NCI-H1092 treated with DMSO at 0.1 percent for 48 hours (cell line): ENCODE results near the gene PPP2R5C.

ENCODE experiments used
- DNase-seq: peaks from one replicate; lab custom pipeline; 2025; lab: John Stamatoyannopoulos, UW

Gene PPP2R5C

DNA sequence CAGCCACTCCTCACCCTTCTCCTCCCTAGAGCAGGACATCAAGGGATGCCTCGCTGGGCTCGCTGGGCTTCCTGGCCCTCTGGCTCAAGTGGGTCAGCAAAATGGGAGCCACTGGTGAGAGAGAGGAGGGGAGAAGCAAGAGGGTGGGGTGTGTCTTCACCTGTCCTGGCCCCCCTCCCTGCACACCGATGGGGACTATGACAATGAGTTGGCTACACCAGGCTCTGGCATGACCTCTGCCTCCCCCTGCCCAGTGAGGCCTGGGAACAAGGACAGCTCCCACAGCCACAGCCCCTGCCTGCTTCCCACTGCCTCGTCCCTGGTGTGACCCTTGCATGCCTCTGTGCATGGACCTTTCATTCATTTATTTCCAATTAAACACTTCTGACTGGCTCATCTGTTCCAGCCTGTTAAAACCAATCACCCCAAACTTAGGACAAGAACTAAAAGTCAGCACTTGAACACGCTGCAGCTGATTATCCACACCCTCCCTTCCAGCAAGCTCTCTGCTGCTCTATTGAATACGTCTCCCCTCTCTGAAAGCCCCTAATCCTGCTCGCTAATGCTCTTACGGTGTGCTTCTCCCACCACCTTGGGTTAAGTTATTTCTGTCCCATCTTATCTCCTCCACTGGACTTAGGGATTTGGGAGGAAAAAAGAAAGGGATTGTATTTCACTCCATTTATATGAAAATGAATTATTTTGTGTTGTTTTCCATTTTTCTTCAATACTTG, 5.8 kb upstream of the PPP2R5C start:
- no peak for DNase-seq

DNA sequence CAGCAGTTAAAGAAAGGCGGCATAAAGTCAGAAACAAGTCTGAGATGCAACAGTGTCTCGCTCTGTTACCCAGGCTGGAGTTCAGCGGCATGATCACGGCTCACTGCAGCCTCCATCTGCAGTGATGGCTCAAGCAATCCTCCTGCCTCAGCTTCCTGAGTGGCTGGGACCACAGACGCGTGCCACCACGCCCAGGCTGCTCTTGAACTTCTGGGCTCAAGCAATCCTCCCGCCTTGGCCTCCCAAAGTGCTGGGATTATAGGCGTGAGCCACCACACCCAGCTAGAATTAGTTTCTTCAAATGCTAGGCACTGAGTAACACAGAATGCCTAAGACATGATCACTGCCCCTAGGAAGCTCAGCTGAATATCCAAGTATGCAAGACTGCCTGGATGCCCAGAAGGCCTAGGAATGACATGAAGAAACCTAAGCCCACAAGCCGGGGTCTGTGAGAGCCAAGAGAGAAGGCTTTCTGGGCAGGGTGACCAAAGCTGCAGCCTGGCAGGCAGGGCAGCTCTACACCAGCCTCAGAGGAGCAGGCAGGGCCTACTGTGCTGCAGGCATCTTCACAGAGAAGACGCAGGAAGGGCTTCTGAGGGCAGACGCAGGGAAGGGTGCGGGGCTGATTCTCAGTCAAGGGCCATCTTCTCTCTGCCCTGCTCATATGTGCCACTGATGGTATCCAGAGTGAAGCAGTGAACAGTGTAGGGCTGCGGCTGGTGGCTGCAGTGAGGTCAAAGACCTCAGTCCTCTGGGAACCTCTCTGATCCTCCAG, 4.3 kb upstream of the PPP2R5C start:
- DNase-seq = no peak

DNA sequence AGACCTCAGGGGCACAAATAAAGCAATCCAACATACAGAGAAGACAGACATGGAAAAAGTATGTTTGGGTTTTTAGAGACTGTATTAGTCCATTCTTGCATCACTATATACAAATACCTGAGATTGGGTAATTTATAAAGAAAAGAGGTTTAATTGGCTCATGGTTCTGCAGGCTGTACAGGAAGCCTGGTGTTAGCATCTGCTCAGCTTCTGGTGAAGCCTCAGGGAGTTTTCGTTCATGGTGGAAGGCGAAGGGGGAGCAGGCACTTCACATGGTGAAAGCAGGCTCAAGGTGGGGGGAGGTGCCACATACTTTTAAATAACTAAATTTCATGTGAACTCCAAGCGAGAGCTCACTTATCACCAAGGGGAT, 3.7 kb upstream of the PPP2R5C start:
- DNase-seq = no peak

- DNase-seq = no peak
Measured at GRCh38 chr14:101758913-101759593, 2.5 kb upstream of the PPP2R5C start.

DNA sequence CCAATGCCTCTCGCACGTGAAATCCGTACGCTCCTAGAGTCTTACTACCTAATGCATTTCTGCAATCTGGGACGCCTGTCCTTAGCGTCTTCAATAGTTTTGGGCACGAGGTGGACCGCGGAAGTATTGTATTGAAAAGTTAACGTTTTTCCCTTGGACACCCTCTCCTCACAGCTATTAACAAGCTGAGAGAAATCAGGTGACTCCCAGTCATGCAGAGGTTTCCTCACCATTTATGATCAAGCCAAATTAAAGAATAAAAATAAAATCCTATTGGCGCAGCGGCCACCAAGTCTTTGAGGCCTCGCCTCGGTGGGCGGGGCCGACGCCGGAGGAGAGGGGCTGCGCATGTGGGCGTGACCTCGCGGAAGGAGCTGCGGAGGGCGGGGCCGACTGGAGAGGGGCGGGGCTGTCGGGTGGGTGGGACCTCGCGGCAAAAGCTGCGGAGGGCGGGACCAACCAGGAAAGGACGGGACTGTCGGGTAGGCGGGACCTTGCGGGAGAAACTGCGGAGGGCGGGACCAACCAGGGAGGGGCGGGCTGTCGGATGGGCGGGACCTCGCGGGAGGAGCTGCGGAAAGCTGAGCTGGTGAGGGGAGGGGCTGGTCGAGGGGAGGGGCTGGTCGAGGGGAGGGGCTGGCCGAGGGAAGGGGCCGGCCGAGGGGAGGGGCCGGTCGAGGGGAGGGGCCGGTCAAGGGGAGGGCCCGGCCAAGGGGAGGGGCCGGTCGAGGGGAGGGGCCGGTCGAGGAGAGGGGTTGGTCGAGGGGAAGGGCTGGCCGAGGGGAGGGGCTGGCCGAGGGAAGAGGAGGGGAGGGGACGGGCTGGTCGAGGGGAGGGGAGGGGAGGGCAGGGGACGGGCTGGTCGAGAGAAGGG, 1.1 kb upstream of the PPP2R5C start:
- DNase-seq = peak; percentile 94

- DNase-seq = no peak
Measured at GRCh38 chr14:101761881-101762529, 496 bp downstream of the PPP2R5C start.

DNA sequence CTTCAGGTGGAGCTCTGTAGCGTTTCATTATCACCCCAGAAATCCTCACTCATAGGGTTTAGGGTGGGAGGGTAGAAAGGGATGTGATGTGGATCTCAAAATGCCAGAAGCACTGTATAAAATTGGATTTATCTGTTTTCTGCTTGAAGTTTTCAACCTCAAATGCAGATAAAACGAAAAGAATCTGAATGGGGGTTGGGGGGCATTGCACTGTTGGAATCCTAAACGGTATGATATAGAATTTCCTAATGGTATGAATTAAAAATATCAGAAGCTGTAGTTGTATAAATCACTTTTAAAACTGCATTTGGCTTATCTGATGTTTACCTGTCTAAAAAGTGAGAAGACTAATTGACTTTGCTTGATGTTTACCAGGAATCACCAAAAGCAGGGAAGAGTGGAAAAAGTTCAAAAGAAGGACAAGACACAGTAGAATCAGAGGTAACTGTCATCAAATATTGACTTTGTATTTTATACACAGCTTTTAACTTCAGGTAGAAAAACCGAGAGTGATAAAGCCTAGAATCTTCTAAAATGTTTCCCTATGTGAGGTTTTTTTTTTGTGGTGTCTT, 1.1 kb downstream of the PPP2R5C start:
- DNase-seq = no peak

GRCh38 chr14:101763941-101764709, 2.6 kb downstream of the PPP2R5C start:
- DNase-seq = no peak

DNA sequence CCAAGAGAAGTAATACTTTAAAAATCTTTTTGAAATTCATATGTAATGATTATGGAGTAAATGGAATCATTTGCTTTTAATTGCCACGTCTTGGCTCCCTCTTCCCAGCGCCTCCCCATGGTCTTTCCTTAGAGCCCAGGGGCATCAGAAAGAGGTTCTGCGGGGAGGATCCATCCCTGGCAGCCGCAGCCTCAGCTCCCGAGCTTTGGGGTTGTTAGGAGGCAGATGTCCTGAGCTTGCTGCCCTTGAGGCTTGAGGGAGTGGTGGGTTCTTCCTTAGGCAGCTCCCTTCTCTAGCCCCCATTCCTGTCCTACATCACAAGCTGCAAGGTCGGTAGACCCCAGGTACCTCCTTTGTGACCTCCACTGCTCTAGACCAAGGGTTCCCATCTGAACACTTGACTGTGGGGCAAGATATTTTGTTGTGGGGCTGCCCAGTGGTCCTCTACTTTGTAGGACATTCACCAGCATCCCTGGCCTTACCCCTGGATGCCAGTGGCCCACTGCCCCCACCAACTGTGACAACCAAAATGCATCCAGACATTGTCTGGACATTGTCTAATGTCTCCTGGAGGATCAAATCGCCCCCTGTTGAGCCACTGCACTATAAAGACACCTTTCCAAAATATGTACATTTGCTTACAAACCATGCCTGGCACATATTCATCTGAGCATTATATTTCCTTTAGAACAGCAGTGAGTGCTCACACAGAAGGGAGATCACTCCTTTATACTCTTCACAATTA, 6.3 kb downstream of the PPP2R5C start:
- DNase-seq = no peak

GRCh38 chr14:101770183-101770582, 8.7 kb downstream of the PPP2R5C start:
- DNase-seq = no peak

DNA sequence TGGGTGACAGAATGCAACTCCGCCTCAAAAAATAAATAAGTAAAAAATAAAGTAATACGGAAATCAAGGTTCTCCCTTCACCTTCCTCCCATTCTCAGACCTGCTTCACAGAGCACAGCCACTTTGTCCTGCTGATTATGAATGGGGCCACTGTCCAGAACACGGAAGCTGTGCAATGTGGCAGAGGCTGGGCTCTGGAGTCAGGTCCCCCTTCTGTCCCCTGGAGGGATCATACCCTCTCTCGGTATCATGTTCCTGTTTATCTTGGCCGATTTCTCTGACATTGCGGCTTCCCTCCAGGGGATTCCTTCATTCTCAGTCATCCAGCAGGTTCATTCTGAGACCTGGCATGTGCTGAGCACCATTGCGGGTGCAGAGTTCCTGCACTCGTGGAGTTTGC, 11.3 kb downstream of the PPP2R5C start:
- DNase-seq = no peak

DNA sequence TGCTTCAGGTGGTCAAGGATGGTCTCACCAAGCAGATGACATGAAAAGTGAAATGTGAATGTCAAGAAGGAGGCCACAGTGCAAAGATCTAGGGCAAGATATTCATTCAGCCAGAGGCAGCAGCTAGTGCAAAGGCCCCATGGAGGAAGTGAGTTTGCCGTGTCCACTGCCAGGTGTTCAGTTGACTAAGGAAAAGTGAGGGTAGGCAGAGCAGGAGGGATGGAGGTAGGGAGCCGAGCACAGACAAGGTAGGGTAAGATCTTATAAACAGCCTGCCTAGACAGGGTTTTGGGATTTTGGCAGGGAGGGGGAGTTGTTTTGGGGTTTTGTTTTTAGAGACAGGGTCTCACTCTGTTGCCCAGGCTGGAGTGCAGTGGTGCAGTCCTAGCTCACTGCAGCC, 11.9 kb downstream of the PPP2R5C start:
- no peak for DNase-seq

DNA sequence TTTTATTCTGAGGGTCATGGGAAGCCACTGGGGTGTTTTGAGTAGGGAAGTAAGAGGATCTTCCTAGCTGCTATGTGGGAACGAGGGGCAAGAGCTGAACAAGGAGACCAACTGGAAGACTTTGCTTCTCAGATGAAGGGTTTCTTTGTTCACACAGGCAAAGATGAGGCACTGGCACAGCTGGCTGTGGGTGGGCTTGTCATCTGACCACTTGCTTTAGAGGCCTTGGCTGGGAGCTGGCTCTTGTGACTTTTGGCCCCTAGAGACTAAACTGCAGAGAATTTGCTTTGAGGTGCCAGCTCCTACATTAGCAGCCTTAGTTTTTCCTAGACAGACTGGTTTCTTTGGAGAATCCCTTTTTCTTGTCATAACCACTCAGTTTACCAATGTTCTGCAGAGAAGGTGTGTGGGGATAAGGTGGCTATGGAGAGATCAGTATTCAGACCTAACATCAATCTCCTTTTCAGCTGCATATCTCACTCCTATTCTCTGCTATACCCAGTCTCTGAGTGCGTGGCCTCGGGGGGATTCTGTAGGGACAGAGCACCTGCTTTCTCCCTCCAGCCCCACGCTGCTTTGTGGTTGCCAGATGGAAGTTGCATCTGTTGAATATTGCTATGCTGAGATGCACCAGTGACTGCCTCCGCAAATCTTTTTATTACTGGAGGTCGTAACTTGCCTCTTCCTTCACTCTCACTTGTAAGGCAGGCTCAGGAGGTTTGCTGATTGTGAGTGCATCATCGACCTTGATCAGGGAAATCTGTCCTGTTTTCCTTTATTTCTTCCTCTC, 12.7 kb downstream of the PPP2R5C start:
- peak; percentile 29 for DNase-seq

DNA sequence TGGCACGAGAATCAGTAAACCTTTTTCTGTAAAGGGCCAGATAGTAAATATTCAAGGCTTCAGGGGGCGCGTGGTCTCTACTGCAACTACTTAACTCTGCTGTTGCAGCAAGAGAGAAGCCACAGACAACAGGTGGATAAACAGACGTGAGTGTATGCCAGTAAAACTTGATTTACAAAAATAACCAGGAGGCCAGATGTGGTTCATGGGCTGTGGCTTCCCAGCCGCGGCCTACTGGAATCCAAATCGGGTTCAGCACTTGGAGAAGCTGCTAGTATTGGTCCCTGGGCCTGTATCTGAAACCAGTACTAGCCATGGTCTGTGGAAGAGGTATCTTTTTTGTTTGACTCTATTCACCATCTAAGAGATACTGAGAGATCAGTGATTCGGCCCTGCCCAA, 13.3 kb downstream of the PPP2R5C start:
- DNase-seq = peak; percentile 29

- DNase-seq = no peak
Measured at GRCh38 chr14:101775826-101776225, 14.3 kb downstream of the PPP2R5C start.

DNA sequence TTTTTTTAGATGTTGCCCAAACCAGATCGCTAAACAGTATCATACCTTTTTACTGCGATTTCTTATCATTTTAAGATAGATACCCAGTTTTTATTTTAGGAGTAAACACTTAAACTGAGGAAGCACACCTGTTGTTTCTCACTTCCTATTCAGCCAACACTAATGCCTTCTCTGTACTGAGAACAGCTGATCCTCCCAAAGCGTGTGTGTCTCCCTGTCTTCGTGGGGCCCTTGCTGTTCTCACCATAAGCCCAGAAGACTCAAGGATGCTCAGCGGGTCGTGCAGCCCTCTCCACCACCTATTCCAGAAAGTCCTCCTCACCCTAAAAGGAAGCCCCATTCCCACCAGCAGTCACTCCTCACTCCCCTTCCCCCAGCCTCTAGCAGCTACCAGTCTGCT, 14.8 kb downstream of the PPP2R5C start:
- no peak for DNase-seq

GRCh38 chr14:101780390-101780789, 18.9 kb downstream of the PPP2R5C start:
- no peak for DNase-seq

DNA sequence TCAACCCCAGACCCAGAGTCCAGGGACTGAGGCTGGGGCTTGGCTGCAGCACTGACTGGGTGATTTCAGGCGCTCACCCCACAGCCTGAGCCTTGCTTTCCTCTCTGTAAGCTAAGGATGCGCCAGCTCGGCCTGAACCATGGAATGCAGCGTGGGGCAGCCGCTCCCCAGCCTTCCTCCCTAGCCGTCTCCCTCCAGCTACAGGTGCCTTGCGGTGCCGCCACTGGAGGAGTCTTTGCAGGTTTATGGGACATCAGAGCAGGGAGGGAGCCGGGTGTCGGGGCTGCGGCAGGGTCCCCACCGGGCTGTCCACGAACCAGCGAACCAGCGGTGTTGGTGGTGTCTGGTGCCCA, 19.4 kb downstream of the PPP2R5C start:
- DNase-seq = no peak
